Lung (tissue), 12 donors: ENCODE measurements around the gene CERCAM. TPM values are rescaled to one million over a fixed set of nuclear protein-coding genes. Genes with fewer than 3 reads are reported as not detected.
"Not testable (repeated sequence)": the region's sequence is repeated elsewhere in the genome, so short reads cannot be mapped to it uniquely, and the experiment has no call there.

Source experiments
- ATAC-seq: fragments of 200-7000 bp; cut with Tn5 transposase; one replicate; pipeline ENCODE4 v1.9.1; 2020; ENCODE audit warnings: moderate number of reproducible peaks; ENCODE audit not compliant: insufficient read depth, low FRiP score
- DNase-seq, 3 donors: peaks; one replicate each; pipeline ENCODE4 v3.0.0-alpha.2; 2013 to 2017
- H3K27ac ChIP-seq, 2 donors: one replicate each; pipeline ENCODE4 v1.5.1; 2013; ENCODE audit warnings: mild to moderate bottlenecking in 2 of 2, moderate library complexity in 2 of 2, control low read depth in 1 of 2, inconsistent platforms in 1 of 2, low read depth in 1 of 2, low read length in 1 of 2
- H3K27me3 ChIP-seq, 3 donors: one replicate each; pipeline ENCODE4 v1.5.1; 2013; ENCODE audit warnings: low read length in 2 of 3; ENCODE audit not compliant: control insufficient read depth in 3 of 3, insufficient read depth in 3 of 3
- H3K36me3 ChIP-seq, 4 donors: one replicate each; pipeline ENCODE4 v1.5.1; 2013; ENCODE audit warnings: low read length in 4 of 4, mild to moderate bottlenecking in 1 of 4, moderate library complexity in 1 of 4; ENCODE audit not compliant: control insufficient read depth in 4 of 4, insufficient read depth in 4 of 4
- H3K4me1 ChIP-seq, 5 donors: one replicate each; pipeline ENCODE4 v1.5.1; 2013; ENCODE audit warnings: low read length in 5 of 5, mild to moderate bottlenecking in 2 of 5, moderate library complexity in 1 of 5; ENCODE audit not compliant: control insufficient read depth in 5 of 5, insufficient read depth in 5 of 5
- H3K4me3 ChIP-seq: one replicate; pipeline ENCODE4 v1.5.1; 2013; ENCODE audit warnings: mild to moderate bottlenecking, control low read depth, moderate library complexity
- H3K9ac ChIP-seq, 2 donors: one replicate each; pipeline ENCODE4 v1.5.1; 2013; ENCODE audit warnings: low read length in 2 of 2, control low read depth in 1 of 2; ENCODE audit not compliant: insufficient read depth in 1 of 2
- H3K9me3 ChIP-seq, 4 donors: one replicate each; pipeline ENCODE4 v1.5.1; 2013; ENCODE audit warnings: low read length in 3 of 4, mild to moderate bottlenecking in 1 of 4, moderate library complexity in 1 of 4; ENCODE audit not compliant: control insufficient read depth in 4 of 4, insufficient read depth in 3 of 4
- CTCF ChIP-seq: IDR thresholded peaks from 2 replicates; pipeline ENCODE4 v1.5.1; 2012; ENCODE audit warnings: mild to moderate bottlenecking; ENCODE audit errors: control extremely low read depth, extremely low read depth
- WGBS, 2 donors: extraction: QIAGEN DNeasy Blood & Tissue Kit; methylation state at CpG; one replicate each; pipeline ENCODE4 v1.1.7; 2013; 5-methylcytosine and 5-hydroxymethylcytosine counted together
- polyA plus RNA-seq, 2 donors: library from polyadenylated mRNA; stranded (reverse); fragments of 200-250 nt; gene quantifications; one replicate each; pipeline ENCODE4 v1.2.1, GENCODE V29; 2013
- total RNA-seq, 2 donors: library from RNA; depleted of rRNA in 1 of 2; stranded (reverse); fragments of >200 nt in 1 of 2; gene quantifications; one replicate each; pipeline ENCODE4 v1.2.1, GENCODE V29; 2014 to 2021
- donor health status: control.
- donor health status: control.
- donor health status: Bipolar disorder and iron deficiency.
- donor health status: healthy.
- donor health status: DM: yes; HTN: yes; CAD: no.

The CERCAM gene
- total and polyA plus RNA-seq, 4 donors = 6.0 to 27.5 (median 14.3) TPM

GRCh38 chr9:128438343-128439109, 17.9 kb downstream of the CERCAM start:
- no peak overlapping the region for H3K4me3 ChIP-seq
- H3K4me1 ChIP-seq = peaks cover 0 to 5% (median 3%) of the 10 kb centered on the region in 5 donors
- H3K9me3 ChIP-seq = no peaks in the 10 kb centered on the region
- 33 to 35% methylated on average over 12 of the region's 12 CpGs for WGBS, 2 donors
- peak; percentile 86 to 91 (median 89) for DNase-seq
- H3K27ac ChIP-seq = peak overlapping the region in 1 of 2 donors; percentile 50
- H3K36me3 ChIP-seq = peaks cover 0 to 4% (median 2%) of the 10 kb centered on the region in 4 donors
- H3K27me3 ChIP-seq = no peaks in the 10 kb centered on the region
- no peak overlapping the region for H3K9ac ChIP-seq
- ATAC-seq = peak; percentile 84
- peak; percentile 74 for TF ChIP-seq CTCF

GRCh38 chr9:128439273-128439672, 18.6 kb downstream of the CERCAM start:
- DNase-seq (no peak), ATAC-seq (no peak)
- no peak overlapping the region for H3K4me3 ChIP-seq
- H3K4me1 ChIP-seq = peaks cover 0 to 5% (median 3%) of the 10 kb centered on the region in 5 donors
- no peak overlapping the region for H3K9ac ChIP-seq
- 89 to 92% methylated on average over 7 of the region's 7 CpGs for WGBS, 2 donors
- H3K27me3 ChIP-seq = no peaks in the 10 kb centered on the region
- no peak overlapping the region for H3K27ac ChIP-seq
- peaks cover 0 to 4% (median 2%) of the 10 kb centered on the region in 4 donors for H3K36me3 ChIP-seq
- H3K9me3 ChIP-seq = no peaks in the 10 kb centered on the region
- TF ChIP-seq CTCF = no peak

GRCh38 chr9:128442150-128442549, 21.5 kb downstream of the CERCAM start:
- no peaks in the 10 kb centered on the region for H3K36me3 ChIP-seq
- WGBS, 2 donors = 29 to 33% methylated on average over 6 of the region's 6 CpGs
- no peaks in the 10 kb centered on the region for H3K27me3 ChIP-seq
- ATAC-seq (no peak), DNase-seq (peak in 1 of 3 donors; percentile 12)
- no peak overlapping the region for H3K4me3 ChIP-seq
- H3K4me1 ChIP-seq = peaks cover 0 to 5% (median 3%) of the 10 kb centered on the region in 5 donors
- no peak overlapping the region for H3K27ac ChIP-seq
- no peak for TF ChIP-seq CTCF
- H3K9ac ChIP-seq = no peak overlapping the region
- H3K9me3 ChIP-seq = no peaks in the 10 kb centered on the region

- not testable (repeated sequence) for DNase-seq, H3K27me3 ChIP-seq, H3K36me3 ChIP-seq, H3K4me3 ChIP-seq, H3K9ac ChIP-seq, ATAC-seq, H3K9me3 ChIP-seq, H3K4me1 ChIP-seq, H3K27ac ChIP-seq
- 94 to 95% methylated on average over 5 of the region's 5 CpGs for WGBS, 2 donors
Measured at GRCh38 chr9:128446505-128446904, 25.8 kb downstream of the CERCAM start.
